ENCODE results near the gene MRS2.

DNA sequence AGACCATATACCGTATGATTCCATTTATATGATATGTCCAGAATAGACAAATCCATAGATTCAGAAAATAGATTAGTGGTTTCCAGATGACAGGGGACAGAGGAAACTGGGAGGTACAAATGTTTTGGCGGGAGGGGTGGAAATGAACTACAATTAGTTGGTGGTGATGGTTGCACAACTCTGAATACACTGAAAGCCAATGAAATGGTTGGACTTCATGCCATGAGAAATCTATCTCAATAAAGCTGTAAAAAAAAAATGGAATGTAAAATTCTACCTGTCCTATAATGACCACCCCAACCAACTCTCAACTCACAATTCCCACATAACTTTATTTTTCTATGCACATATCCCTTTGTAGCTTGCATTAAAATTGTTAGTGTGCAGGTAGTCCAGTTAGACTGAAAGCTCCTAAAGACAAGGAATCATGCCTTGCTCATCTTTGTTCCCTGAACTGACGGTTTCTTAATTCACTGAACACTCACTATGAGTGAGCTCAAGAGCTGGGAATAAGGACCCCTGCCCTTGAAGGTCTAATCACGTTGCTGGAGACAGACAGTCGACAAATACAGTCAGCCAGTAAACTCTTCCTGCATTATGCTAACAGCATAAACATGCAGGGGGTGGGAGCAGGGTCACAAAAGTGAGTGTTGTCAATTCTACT, 46.3 kb upstream of the MRS2 start:
- TF ChIP-seq, protein P1, sequence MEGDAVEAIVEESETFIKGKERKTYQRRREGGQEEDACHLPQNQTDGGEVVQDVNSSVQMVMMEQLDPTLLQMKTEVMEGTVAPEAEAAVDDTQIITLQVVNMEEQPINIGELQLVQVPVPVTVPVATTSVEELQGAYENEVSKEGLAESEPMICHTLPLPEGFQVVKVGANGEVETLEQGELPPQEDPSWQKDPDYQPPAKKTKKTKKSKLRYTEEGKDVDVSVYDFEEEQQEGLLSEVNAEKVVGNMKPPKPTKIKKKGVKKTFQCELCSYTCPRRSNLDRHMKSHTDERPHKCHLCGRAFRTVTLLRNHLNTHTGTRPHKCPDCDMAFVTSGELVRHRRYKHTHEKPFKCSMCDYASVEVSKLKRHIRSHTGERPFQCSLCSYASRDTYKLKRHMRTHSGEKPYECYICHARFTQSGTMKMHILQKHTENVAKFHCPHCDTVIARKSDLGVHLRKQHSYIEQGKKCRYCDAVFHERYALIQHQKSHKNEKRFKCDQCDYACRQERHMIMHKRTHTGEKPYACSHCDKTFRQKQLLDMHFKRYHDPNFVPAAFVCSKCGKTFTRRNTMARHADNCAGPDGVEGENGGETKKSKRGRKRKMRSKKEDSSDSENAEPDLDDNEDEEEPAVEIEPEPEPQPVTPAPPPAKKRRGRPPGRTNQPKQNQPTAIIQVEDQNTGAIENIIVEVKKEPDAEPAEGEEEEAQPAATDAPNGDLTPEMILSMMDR (IDR thresholded peaks at IDR 0.05; ENCODE audit: poor library complexity, severe bottlenecking), result no peak
- no peak for TF ChIP-seq POLR2AphosphoS5 (IDR thresholded peaks at IDR 0.05)
- no peak for TF ChIP-seq TAF1 (IDR thresholded peaks at IDR 0.05; ENCODE audit: low read depth)
